SU-DHL-6 (cell line): Measurements from ENCODE around the gene THSD8.

Source experiments
- H2AFZ ChIP-seq: fragments of 200-600 bp; sonication (generic); 2 replicates; pipeline ENCODE4 v1.6.1; 2014; ENCODE audit warnings: low read depth, mild to moderate bottlenecking, moderate library complexity, mixed read lengths, antibody characterized with exemption, low read length; ENCODE audit not compliant: severe bottlenecking
- H3F3A ChIP-seq: fragments of 200-600 bp; shearing (Covaris generic); 2 replicates; pipeline ENCODE4 v1.6.0; 2016; ENCODE audit warnings: antibody characterized with exemption, mild to moderate bottlenecking; ENCODE audit not compliant: insufficient read depth
- H3K27ac ChIP-seq: fragments of 200-600 bp; sonication (generic); 2 replicates; pipeline ENCODE4 v1.5.1; 2016; ENCODE audit warnings: low read depth, mild to moderate bottlenecking, low read length, moderate library complexity, mixed read lengths
- H3K27me3 ChIP-seq: fragments of 200-600 bp; sonication (generic), shearing (Covaris generic); 2 replicates; pipeline ENCODE4 v1.6.0; 2014; ENCODE audit warnings: mild to moderate bottlenecking, low read length
- H3K36me3 ChIP-seq: fragments of 200-600 bp; sonication (generic); 2 replicates; pipeline ENCODE4 v1.6.1; 2014; ENCODE audit warnings: mild to moderate bottlenecking, low read length, mixed read lengths
- H3K4me2 ChIP-seq: fragments of 300-600, 200-600 bp; shearing (Covaris generic), sonication (generic); 2 replicates; pipeline ENCODE4 v1.6.0; 2014; ENCODE audit warnings: low read length, low read depth, mild to moderate bottlenecking; ENCODE audit not compliant: poor library complexity, severe bottlenecking
- H3K4me3 ChIP-seq: fragments of 200-600 bp; sonication (generic); 2 replicates; pipeline ENCODE4 v1.5.1; 2014; ENCODE audit warnings: antibody characterized with exemption, low read length, mild to moderate bottlenecking, mixed read lengths; ENCODE audit not compliant: insufficient read depth, poor library complexity, severe bottlenecking
- H3K79me2 ChIP-seq: fragments of 200-600 bp; sonication (generic); 2 replicates; pipeline ENCODE4 v1.6.1; 2014; ENCODE audit warnings: mild to moderate bottlenecking, low read length, moderate library complexity; ENCODE audit not compliant: insufficient read depth
- H3K9ac ChIP-seq: fragments of 200-600 bp; sonication (generic); 2 replicates; pipeline ENCODE4 v1.7.0; 2014; ENCODE audit warnings: mild to moderate bottlenecking, low read length
- H3K9me2 ChIP-seq: fragments of 200-600 bp; sonication (generic); replicated peaks from 2 replicates; pipeline ENCODE4 v1.6.1; 2014; ENCODE audit warnings: low read length; ENCODE audit not compliant: insufficient read depth
- H3K9me3 ChIP-seq: fragments of 200-600 bp; sonication (generic); 2 replicates; pipeline ENCODE4 v1.6.1; 2014; ENCODE audit warnings: low read length, mixed read lengths; ENCODE audit not compliant: insufficient read depth
- H4K20me1 ChIP-seq: fragments of 200-600 bp; sonication (generic); 2 replicates; pipeline ENCODE4 v1.6.1; 2014; ENCODE audit warnings: low read depth, mild to moderate bottlenecking, antibody characterized with exemption, low read length, moderate library complexity, mixed read lengths
- CTCF ChIP-seq: fragments of 200-600 bp; sonication (generic); IDR thresholded peaks from one replicate; pipeline ENCODE4 v1.5.1; 2017; ENCODE audit warnings: antibody characterized with exemption, mild to moderate bottlenecking, low read length, moderate library complexity; ENCODE audit not compliant: insufficient read depth, poor library complexity, severe bottlenecking
- EZH2phosphoT487 ChIP-seq: fragments of 200-600 bp; sonication (generic), shearing (Covaris generic); conservative IDR thresholded peaks from 2 replicates; pipeline ENCODE4 v1.6.1; 2018; ENCODE audit warnings: mild to moderate bottlenecking, antibody characterized with exemption, low read length, moderate library complexity, mixed read lengths

Gene THSD8

DNA sequence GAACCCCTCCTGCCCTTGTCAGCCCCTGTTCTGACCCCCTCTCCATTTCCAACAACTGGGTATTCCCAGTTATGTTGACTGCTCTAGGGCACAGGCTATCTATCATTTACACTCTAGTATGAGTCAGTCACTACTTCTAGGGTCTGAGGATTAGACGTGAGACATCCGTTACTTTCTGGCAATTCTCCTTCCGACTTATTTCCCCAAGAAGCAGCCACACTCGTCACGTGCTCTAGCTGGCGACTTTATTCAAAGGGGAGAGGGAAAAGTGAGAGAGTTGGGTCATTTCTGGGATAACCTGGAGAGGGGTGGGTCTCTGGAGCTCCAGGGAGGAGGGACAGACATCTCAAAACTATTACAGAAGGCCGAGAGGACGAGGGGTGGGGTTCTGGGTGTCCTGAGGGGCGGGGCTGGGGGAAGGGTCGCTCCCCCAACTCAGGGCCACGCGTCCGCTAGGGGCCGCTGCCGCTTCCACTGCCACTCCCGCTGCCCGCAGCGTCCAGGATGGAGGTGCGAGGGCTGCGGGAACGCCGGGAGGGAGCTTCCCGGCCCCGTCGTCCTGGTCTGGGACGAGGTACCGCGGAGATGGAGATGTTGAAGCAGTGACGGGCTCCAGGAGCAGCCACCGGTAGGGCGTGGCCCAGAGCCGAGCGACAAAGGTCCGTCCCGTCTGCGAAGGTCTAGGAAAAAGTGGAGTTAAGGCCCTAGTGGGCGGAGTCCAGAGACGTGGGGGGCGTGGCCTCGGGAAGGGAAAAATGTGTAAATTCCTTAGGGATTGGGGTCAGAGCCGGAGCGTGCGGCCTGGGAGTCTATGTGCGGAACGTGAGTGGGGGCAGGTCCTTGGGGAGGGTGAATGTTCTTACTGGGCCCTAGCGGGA is 23.6 kb downstream of the THSD8 start:
- Histone ChIP-seq H3K36me3 (no peaks in the 10 kb centered on the region), H2AFZ (no peak overlapping the region), H3K4me2 (no peak overlapping the region), H3K27ac (no peak overlapping the region), H3K4me3 (no peak overlapping the region), H4K20me1 (no peaks in the 10 kb centered on the region), H3F3A (no peaks in the 10 kb centered on the region), H3K27me3 (no peaks in the 10 kb centered on the region), H3K9ac (no peak overlapping the region), H3K9me3 (no peaks in the 10 kb centered on the region), H3K9me2 (no peaks in the 10 kb centered on the region), H3K79me2 (no peaks in the 10 kb centered on the region)
- TF ChIP-seq CTCF: peak; percentile 12
- no peak for TF ChIP-seq EZH2phosphoT487

DNA sequence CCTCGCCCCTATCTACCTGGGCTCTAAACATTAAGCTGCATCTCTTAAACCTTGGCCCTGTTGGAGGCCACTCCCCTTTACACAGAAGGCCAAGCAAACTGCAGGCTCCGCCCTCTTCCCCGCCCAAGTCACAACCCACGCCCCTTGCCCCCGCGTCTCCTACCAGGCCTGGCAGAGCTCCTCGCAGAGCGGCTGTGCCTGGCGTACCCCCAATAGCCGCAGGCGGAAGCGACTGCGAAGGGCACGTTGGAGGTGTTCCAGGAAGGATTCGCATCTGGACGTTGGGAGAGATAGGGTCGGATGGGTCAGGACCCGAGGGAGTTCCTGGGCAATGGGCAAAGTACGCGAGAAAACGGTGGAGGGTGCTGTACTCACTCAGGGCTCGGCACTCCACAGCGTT is 26.6 kb downstream of the THSD8 start:
- Histone ChIP-seq H3K4me3 (no peak overlapping the region), H4K20me1 (no peaks in the 10 kb centered on the region), H3K9me3 (no peaks in the 10 kb centered on the region), H3K27me3 (no peaks in the 10 kb centered on the region), H2AFZ (peak overlapping the region; percentile 44), H3K36me3 (no peaks in the 10 kb centered on the region), H3K9me2 (no peaks in the 10 kb centered on the region), H3K4me2 (peak overlapping the region; percentile 38), H3K79me2 (no peaks in the 10 kb centered on the region), H3F3A (peaks cover 6% of the 10 kb centered on the region; the same call in 1 of the 2 replicates), H3K27ac (no peak overlapping the region), H3K9ac (peak overlapping the region; percentile 38)
- TF ChIP-seq EZH2phosphoT487 (no peak), CTCF (no peak)

GRCh38 chr19:12833418-12833737 is 31.5 kb downstream of the THSD8 start:
- Histone ChIP-seq H3K4me3 (peak overlapping the region; percentile 54), H2AFZ (no peak overlapping the region)

More at GRCh38 chr19:12833418-12833737, 31.5 kb downstream of the THSD8 start:
- Histone ChIP-seq H3F3A (peaks cover 13% of the 10 kb centered on the region), H3K4me2 (peak overlapping the region; percentile 69), H4K20me1 (no peaks in the 10 kb centered on the region), H3K9me2 (no peaks in the 10 kb centered on the region), H3K36me3 (no peaks in the 10 kb centered on the region), H3K9me3 (no peaks in the 10 kb centered on the region), H3K27me3 (no peaks in the 10 kb centered on the region), H3K27ac (no peak overlapping the region), H3K79me2 (no peaks in the 10 kb centered on the region), H3K9ac (peak overlapping the region; percentile 46)
- TF ChIP-seq EZH2phosphoT487: no peak
- TF ChIP-seq CTCF: no peak
